Smooth muscle cell (in vitro differentiated cells): Measurements from ENCODE around the gene ADRA1B. TPM values are rescaled to one million over a fixed set of nuclear protein-coding genes. Genes with fewer than 3 reads are reported as not detected.

Source experiments
- DNase-seq: peaks from one replicate; lab custom pipeline; 2025; ENCODE audit not compliant: unreplicated experiment; lab: John Stamatoyannopoulos, UW
- H2AFZ ChIP-seq: fragments of 200-600 bp; sonication (generic); 2 replicates; pipeline ENCODE4 v1.6.0; 2016; ENCODE audit warnings: antibody characterized with exemption, low read depth, mild to moderate bottlenecking
- H3F3A ChIP-seq: fragments of 200-600 bp; sonication (generic); 2 replicates; pipeline ENCODE4 v1.6.0; 2017; ENCODE audit warnings: antibody characterized with exemption, low read depth
- H3K27ac ChIP-seq: fragments of 200-600 bp; sonication (generic); 2 replicates; pipeline ENCODE4 v1.5.1; 2016; ENCODE audit warnings: low read depth, mild to moderate bottlenecking
- H3K27me3 ChIP-seq: fragments of 200-600 bp; sonication (generic); 2 replicates; pipeline ENCODE4 v1.6.1; 2016; ENCODE audit warnings: low read depth, mild to moderate bottlenecking
- H3K36me3 ChIP-seq: fragments of 200-600 bp; sonication (generic); 2 replicates; pipeline ENCODE4 v1.5.1; 2016; ENCODE audit warnings: low read depth
- H3K4me1 ChIP-seq: fragments of 200-600 bp; sonication (generic); 2 replicates; pipeline ENCODE4 v1.5.1; 2016; ENCODE audit warnings: low read depth
- H3K4me2 ChIP-seq: fragments of 200-600 bp; sonication (generic); 2 replicates; pipeline ENCODE4 v1.6.0; 2016; ENCODE audit warnings: mild to moderate bottlenecking
- H3K4me3 ChIP-seq: fragments of 200-600 bp; sonication (generic); 2 replicates; pipeline ENCODE4 v1.5.1; 2016; ENCODE audit warnings: mild to moderate bottlenecking
- H3K79me2 ChIP-seq: fragments of 200-600 bp; sonication (generic); 2 replicates; pipeline ENCODE4 v1.6.0; 2016; ENCODE audit warnings: low read depth, mild to moderate bottlenecking
- H3K9ac ChIP-seq: fragments of 200-600 bp; sonication (generic); 2 replicates; pipeline ENCODE4 v1.6.0; 2016; ENCODE audit warnings: low read depth
- H3K9me3 ChIP-seq: fragments of 200-600 bp; sonication (generic); replicated peaks from 2 replicates; pipeline ENCODE4 v1.5.1; 2016; ENCODE audit warnings: low read depth
- H4K20me1 ChIP-seq: fragments of 200-600 bp; sonication (generic); 2 replicates; pipeline ENCODE4 v1.6.0; 2016; ENCODE audit warnings: low read depth
- WGBS: methylation state at CpG from one replicate; pipeline ENCODE4 v1.1.7; 2016; ENCODE audit warnings: low lambda C conversion rate; 5-methylcytosine and 5-hydroxymethylcytosine counted together
- polyA plus RNA-seq: library from polyadenylated mRNA; unstranded; fragments of >200 nt; fragmentation: Nextera tagmentation; extraction: Ambion mirVana; gene quantifications from 2 replicates; pipeline ENCODE4 v1.2.1, GENCODE V29; 2016
- total RNA-seq: library from RNA; depleted of rRNA; stranded (reverse); fragments of >200 nt; gene quantifications from 2 replicates; pipeline ENCODE4 v1.2.3, GENCODE V29; 2014
- TF ChIP-seq, protein P1 (sequence below): fragments of 200-600 bp; sonication (generic); IDR thresholded peaks from 2 replicates; pipeline ENCODE4 v1.5.1; 2017; ENCODE audit warnings: borderline replicate concordance, mild to moderate bottlenecking, antibody characterized with exemption; ENCODE audit not compliant: insufficient read depth, poor library complexity, severe bottlenecking

ADRA1B gene
- total and polyA plus RNA-seq, 2 experiments from 2014 or later = 0.34 to 0.36 TPM

GRCh38 chr5:159902444-159903121 lies 13.7 kb upstream of the ADRA1B start:
- H3K79me2 ChIP-seq = no peaks in the 10 kb centered on the region
- H4K20me1 ChIP-seq = no peaks in the 10 kb centered on the region
- H3K4me1 ChIP-seq = peaks cover 9% of the 10 kb centered on the region
- TF ChIP-seq, protein P1, sequence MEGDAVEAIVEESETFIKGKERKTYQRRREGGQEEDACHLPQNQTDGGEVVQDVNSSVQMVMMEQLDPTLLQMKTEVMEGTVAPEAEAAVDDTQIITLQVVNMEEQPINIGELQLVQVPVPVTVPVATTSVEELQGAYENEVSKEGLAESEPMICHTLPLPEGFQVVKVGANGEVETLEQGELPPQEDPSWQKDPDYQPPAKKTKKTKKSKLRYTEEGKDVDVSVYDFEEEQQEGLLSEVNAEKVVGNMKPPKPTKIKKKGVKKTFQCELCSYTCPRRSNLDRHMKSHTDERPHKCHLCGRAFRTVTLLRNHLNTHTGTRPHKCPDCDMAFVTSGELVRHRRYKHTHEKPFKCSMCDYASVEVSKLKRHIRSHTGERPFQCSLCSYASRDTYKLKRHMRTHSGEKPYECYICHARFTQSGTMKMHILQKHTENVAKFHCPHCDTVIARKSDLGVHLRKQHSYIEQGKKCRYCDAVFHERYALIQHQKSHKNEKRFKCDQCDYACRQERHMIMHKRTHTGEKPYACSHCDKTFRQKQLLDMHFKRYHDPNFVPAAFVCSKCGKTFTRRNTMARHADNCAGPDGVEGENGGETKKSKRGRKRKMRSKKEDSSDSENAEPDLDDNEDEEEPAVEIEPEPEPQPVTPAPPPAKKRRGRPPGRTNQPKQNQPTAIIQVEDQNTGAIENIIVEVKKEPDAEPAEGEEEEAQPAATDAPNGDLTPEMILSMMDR = no peak
- no peaks in the 10 kb centered on the region for H3K36me3 ChIP-seq
- H3F3A ChIP-seq = peaks cover 9% of the 10 kb centered on the region
- WGBS = 61% methylated on average over 8 of the region's 8 CpGs
- DNase-seq = no peak
- H3K4me3 ChIP-seq = no peak overlapping the region
- H3K9ac ChIP-seq = peak overlapping the region; percentile 52
- H3K27ac ChIP-seq = peak overlapping the region; percentile 77
- peaks cover 4% of the 10 kb centered on the region for H3K27me3 ChIP-seq
- peak overlapping the region; percentile 15 for H3K4me2 ChIP-seq
- no peaks in the 10 kb centered on the region for H3K9me3 ChIP-seq
- no peak overlapping the region for H2AFZ ChIP-seq

DNA sequence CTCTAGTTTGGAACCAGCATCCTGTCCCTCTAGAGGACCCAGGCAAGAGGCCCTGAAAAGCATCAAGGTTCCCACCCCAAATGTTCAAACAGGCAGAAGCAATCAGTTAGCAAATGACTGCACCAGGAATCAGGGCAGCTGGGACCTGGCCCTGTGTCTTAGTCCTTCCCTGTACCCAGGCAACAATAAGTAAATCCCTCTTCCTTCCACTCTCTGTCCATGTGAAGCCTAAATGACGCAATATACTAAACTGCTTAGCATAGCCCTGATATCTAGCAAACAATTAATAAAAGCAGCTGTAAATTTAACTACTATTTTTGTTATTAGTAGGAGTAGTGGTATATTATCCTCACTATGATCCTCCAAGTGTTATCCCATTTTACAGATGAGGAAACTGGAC lies 13.2 kb upstream of the ADRA1B start:
- peak overlapping the region; percentile 77 for H3K27ac ChIP-seq
- H2AFZ ChIP-seq = no peak overlapping the region
- TF ChIP-seq, protein P1 = no peak
- H3K4me2 ChIP-seq = no peak overlapping the region
- no peaks in the 10 kb centered on the region for H4K20me1 ChIP-seq
- 91% methylated on average over 1 of the region's 1 CpG for WGBS
- no peaks in the 10 kb centered on the region for H3K79me2 ChIP-seq
- DNase-seq = no peak
- H3K27me3 ChIP-seq = peaks cover 4% of the 10 kb centered on the region
- no peak overlapping the region for H3K4me3 ChIP-seq
- no peaks in the 10 kb centered on the region for H3K36me3 ChIP-seq
- peaks cover 9% of the 10 kb centered on the region for H3K4me1 ChIP-seq
- H3F3A ChIP-seq = peaks cover 9% of the 10 kb centered on the region
- peak overlapping the region; percentile 42 for H3K9ac ChIP-seq
- no peaks in the 10 kb centered on the region for H3K9me3 ChIP-seq

DNA sequence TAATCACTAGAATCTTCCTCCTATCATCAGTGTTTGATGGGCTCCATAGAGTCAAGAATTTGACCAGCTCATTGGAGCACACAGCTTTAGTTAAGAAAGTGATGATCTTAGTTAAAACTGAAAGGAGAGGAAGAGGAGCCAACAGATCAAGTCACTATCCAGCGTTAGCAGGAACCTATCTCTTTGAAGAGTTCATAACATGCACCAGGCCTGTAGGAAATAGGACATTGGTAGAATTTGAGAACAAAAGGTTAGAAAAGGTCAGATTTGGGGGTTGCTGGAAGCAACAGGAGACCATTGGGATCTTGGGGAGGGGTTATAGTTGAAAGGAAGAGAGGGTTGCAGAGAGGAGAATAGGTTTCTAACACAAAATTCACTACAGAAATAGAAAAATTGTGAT lies 11.4 kb upstream of the ADRA1B start:
- peaks cover 4% of the 10 kb centered on the region for H3K27me3 ChIP-seq
- DNase-seq = no peak
- H3K4me1 ChIP-seq = peaks cover 8% of the 10 kb centered on the region
- 100% methylated on average over 1 of the region's 1 CpG for WGBS
- TF ChIP-seq, protein P1 = no peak
- H4K20me1 ChIP-seq = no peaks in the 10 kb centered on the region
- no peaks in the 10 kb centered on the region for H3K9me3 ChIP-seq
- no peaks in the 10 kb centered on the region for H3K36me3 ChIP-seq
- H3K27ac ChIP-seq = peak overlapping the region; percentile 42
- no peak overlapping the region for H3K9ac ChIP-seq
- H3F3A ChIP-seq = peaks cover 9% of the 10 kb centered on the region
- H3K79me2 ChIP-seq = no peaks in the 10 kb centered on the region
- no peak overlapping the region for H3K4me2 ChIP-seq
- no peak overlapping the region for H2AFZ ChIP-seq
- H3K4me3 ChIP-seq = no peak overlapping the region

- no peaks in the 10 kb centered on the region for H3K9me3 ChIP-seq
- H3K27ac ChIP-seq = peak overlapping the region; percentile 52
- no peaks in the 10 kb centered on the region for H4K20me1 ChIP-seq
- H2AFZ ChIP-seq = no peak overlapping the region
- H3K4me1 ChIP-seq = peaks cover 2% of the 10 kb centered on the region
- H3K9ac ChIP-seq = no peak overlapping the region
- H3K4me3 ChIP-seq = no peak overlapping the region
- TF ChIP-seq, protein P1 = no peak
- no peak for DNase-seq
- H3K36me3 ChIP-seq = no peaks in the 10 kb centered on the region
- peaks cover 4% of the 10 kb centered on the region for H3K27me3 ChIP-seq
- H3K4me2 ChIP-seq = no peak overlapping the region
- H3F3A ChIP-seq = peaks cover 9% of the 10 kb centered on the region
- no peaks in the 10 kb centered on the region for H3K79me2 ChIP-seq
Measured at GRCh38 chr5:159905496-159905895, 10.8 kb upstream of the ADRA1B start.
